ENCODE results near the gene LNX2.
"Not testable (repeated sequence)": the region's sequence is repeated elsewhere in the genome, so short reads cannot be mapped to it uniquely, and the experiment has no call there.

The LNX2 gene

DNA sequence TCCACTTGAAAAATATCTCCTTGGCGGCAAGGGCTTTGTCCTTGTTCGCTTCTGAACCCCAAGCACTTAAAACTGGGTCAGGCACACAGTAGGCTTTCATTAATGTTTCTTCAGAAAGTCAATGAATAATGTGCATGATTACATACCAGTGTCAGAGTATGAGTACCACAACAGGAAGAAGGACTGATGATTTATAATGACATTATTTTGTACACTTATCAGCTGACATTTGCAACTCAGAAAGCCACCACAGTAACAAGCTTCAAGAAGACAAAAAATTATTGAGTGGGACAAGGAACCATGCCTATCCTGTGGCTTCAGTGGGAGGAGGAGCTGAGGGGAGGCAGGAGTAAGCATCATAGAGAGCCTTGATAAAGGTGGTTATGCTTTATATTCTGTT is 11.3 kb upstream of the LNX2 start (continued):
- TF ChIP-seq, protein P1, sequence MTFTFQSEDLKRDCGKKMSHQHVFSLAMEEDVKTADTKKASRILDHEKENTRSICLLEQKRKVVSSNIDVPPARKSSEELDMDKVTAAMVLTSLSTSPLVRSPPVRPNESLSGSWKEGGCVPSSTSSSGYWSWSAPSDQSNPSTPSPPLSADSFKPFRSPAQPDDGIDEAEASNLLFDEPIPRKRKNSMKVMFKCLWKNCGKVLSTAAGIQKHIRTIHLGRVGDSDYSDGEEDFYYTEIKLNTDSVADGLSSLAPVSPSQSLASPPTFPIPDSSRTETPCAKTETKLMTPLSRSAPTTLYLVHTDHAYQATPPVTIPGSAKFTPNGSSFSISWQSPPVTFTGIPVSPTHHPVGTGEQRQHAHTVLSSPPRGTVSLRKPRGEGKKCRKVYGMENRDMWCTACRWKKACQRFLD (tag by site-specific recombination; IDR thresholded peaks at IDR 0.05) = no peak
- TF ChIP-seq ZSCAN16 (tag by site-specific recombination; IDR thresholded peaks at IDR 0.05) = no peak
- TF ChIP-seq, protein P2, sequence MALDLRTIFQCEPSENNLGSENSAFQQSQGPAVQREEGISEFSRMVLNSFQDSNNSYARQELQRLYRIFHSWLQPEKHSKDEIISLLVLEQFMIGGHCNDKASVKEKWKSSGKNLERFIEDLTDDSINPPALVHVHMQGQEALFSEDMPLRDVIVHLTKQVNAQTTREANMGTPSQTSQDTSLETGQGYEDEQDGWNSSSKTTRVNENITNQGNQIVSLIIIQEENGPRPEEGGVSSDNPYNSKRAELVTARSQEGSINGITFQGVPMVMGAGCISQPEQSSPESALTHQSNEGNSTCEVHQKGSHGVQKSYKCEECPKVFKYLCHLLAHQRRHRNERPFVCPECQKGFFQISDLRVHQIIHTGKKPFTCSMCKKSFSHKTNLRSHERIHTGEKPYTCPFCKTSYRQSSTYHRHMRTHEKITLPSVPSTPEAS (tag by site-specific recombination; IDR thresholded peaks at IDR 0.05) = no peak
- TF ChIP-seq, protein P3, sequence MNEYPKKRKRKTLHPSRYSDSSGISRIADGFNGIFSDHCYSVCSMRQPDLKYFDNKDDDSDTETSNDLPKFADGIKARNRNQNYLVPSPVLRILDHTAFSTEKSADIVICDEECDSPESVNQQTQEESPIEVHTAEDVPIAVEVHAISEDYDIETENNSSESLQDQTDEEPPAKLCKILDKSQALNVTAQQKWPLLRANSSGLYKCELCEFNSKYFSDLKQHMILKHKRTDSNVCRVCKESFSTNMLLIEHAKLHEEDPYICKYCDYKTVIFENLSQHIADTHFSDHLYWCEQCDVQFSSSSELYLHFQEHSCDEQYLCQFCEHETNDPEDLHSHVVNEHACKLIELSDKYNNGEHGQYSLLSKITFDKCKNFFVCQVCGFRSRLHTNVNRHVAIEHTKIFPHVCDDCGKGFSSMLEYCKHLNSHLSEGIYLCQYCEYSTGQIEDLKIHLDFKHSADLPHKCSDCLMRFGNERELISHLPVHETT (tag by site-specific recombination; IDR thresholded peaks at IDR 0.05) = no peak

DNA sequence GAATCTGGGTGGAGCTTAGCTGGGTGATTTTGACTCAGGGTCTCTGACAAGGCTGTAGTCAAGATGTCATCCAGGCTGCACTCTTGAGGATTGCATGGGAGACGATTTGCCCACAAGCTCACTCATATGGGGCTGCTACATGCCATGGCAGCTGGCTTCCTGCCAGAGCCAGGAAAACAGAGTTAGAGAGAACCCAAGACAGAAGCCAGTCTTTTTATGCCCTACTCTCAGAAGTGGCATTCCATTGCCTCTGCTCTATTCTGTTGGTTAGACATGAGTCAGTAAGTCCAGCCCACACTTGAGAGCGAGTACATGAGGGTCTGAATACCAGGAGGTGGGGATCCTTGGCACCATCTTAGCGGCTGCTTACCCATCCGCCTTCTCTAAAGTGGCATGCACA is 10.8 kb upstream of the LNX2 start:
- no peaks in the 10 kb centered on the region for H3K4me1 ChIP-seq (ENCODE audit: control insufficient read depth, insufficient read depth, low read length)
- no peak overlapping the region for H3K27ac ChIP-seq (ENCODE audit: extremely low read depth, low read depth, low read length)
- no peak overlapping the region for H3K4me3 ChIP-seq (ENCODE audit: low read depth, low read length)
- H3K36me3 ChIP-seq (ENCODE audit: control insufficient read depth in 2 of 2, insufficient read depth in 1 of 2, low read length in 2 of 2) = peaks cover 0 to 27% of the 10 kb centered on the region in 2 experiments; a peak in 1 of 3 replicates
- ChIA-PET CTCF (interaction anchor here (0.6 kb wide), 1 partner anchor 322 kb away, joined by 3 read pairs; no protein-coding TSS in a partner anchor), POLR2A (no interaction called here)
- no peaks in the 10 kb centered on the region for H3K9me3 ChIP-seq (ENCODE audit: control insufficient read depth, insufficient read depth, low read depth, low read length)
- TF ChIP-seq GLI2 (tag by site-specific recombination; IDR thresholded peaks at IDR 0.05; ENCODE audit: borderline replicate concordance, low read depth) = no peak
- peak; percentile 67; the same call in 1 of the 2 replicates for TF ChIP-seq ZNF350 (tag by site-specific recombination; IDR thresholded peaks at IDR 0.05)

DNA sequence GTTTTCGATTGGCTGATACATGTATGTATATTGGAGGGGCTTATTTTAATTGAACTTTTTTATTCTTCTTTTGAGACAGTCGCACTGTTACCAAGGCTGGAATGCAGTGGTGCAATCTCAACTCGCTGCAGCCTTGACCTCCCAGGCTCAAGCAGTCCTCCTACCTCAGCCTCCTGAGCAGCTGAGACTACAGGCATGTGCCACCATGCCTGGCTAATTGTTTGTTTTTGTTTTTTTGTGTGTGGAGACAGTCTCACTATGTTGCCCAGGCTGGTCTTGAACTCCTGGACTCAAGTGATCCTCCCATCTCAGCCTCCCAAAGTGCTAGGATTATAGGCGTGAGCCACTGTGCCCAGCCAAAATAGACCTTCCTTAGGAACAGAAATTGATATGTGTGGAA is 8.4 kb upstream of the LNX2 start:
- H3K27ac ChIP-seq (ENCODE audit: extremely low read depth, low read depth, low read length); CTCF ChIA-PET; POLR2A ChIA-PET; H3K4me3 ChIP-seq (ENCODE audit: low read depth, low read length); H3K9me3 ChIP-seq (ENCODE audit: control insufficient read depth, insufficient read depth, low read depth, low read length); H3K4me1 ChIP-seq (ENCODE audit: control insufficient read depth, insufficient read depth, low read length): not testable (repeated sequence)
- H3K36me3 ChIP-seq (ENCODE audit: control insufficient read depth in 2 of 2, insufficient read depth in 1 of 2, low read length in 2 of 2) = peaks cover 2 to 45% of the 10 kb centered on the region in 2 experiments; a peak in 2 of 3 replicates

DNA sequence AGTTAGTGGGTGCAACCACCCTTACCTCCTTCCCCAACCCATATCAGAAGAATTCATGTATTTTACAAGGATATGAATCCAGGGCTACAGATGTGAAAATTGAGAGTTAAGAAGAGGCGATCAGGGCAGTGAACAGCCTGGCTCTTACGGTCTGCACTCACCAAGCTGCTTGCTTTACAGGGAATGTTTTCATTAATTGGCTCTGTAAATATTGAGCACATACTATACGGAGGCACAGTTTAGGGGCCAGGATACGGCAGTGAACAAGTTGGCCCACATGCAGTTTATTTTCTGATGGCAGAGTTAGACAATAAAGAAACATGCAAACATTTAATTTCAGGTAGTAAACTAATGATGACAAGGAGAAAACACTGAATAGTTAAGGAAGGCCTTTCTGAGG is 7.8 kb upstream of the LNX2 start:
- ChIA-PET POLR2A (no interaction called here), CTCF (interaction anchor here (0.6 to 0.7 kb wide), 2 partner anchors 14 to 22 kb away, joined by 3 to 4 read pairs; no protein-coding TSS in a partner anchor)
- Histone ChIP-seq H3K36me3 (ENCODE audit: control insufficient read depth in 2 of 2, insufficient read depth in 1 of 2, low read length in 2 of 2) (peaks cover 5 to 50% of the 10 kb centered on the region in 2 experiments; a peak in 2 of 3 replicates), H3K4me3 (ENCODE audit: low read depth, low read length) (no peak overlapping the region), H3K4me1 (ENCODE audit: control insufficient read depth, insufficient read depth, low read length) (no peaks in the 10 kb centered on the region), H3K9me3 (ENCODE audit: control insufficient read depth, insufficient read depth, low read depth, low read length) (no peaks in the 10 kb centered on the region), H3K27ac (ENCODE audit: extremely low read depth, low read depth, low read length) (no peak overlapping the region)
- TF ChIP-seq PRDM1 (tag by site-specific recombination; IDR thresholded peaks at IDR 0.05) = no peak
- no peak for TF ChIP-seq ZNF155 (tag by site-specific recombination; IDR thresholded peaks at IDR 0.05)
- TF ChIP-seq BCL11A (tag by site-specific recombination; IDR thresholded peaks at IDR 0.05; ENCODE audit: low read depth) = no peak
- TF ChIP-seq, protein P4, sequence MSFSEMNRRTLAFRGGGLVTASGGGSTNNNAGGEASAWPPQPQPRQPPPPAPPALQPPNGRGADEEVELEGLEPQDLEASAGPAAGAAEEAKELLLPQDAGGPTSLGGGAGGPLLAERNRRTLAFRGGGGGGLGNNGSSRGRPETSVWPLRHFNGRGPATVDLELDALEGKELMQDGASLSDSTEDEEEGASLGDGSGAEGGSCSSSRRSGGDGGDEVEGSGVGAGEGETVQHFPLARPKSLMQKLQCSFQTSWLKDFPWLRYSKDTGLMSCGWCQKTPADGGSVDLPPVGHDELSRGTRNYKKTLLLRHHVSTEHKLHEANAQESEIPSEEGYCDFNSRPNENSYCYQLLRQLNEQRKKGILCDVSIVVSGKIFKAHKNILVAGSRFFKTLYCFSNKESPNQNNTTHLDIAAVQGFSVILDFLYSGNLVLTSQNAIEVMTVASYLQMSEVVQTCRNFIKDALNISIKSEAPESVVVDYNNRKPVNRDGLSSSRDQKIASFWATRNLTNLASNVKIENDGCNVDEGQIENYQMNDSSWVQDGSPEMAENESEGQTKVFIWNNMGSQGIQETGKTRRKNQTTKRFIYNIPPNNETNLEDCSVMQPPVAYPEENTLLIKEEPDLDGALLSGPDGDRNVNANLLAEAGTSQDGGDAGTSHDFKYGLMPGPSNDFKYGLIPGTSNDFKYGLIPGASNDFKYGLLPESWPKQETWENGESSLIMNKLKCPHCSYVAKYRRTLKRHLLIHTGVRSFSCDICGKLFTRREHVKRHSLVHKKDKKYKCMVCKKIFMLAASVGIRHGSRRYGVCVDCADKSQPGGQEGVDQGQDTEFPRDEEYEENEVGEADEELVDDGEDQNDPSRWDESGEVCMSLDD (tag by site-specific recombination; IDR thresholded peaks at IDR 0.05) = no peak
- TF ChIP-seq, protein P5, sequence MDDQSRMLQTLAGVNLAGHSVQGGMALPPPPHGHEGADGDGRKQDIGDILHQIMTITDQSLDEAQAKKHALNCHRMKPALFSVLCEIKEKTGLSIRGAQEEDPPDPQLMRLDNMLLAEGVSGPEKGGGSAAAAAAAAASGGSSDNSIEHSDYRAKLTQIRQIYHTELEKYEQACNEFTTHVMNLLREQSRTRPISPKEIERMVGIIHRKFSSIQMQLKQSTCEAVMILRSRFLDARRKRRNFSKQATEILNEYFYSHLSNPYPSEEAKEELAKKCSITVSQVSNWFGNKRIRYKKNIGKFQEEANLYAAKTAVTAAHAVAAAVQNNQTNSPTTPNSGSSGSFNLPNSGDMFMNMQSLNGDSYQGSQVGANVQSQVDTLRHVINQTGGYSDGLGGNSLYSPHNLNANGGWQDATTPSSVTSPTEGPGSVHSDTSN (CRISPR knock-in tag; IDR thresholded peaks at IDR 0.05) = no peak
- no peak for TF ChIP-seq ZNF626 (tag by site-specific recombination; IDR thresholded peaks at IDR 0.05)
- TF ChIP-seq ZNF624 (tag by site-specific recombination; IDR thresholded peaks at IDR 0.05) = no peak
- no peak for TF ChIP-seq SETDB1 (IDR thresholded peaks at IDR 0.05; ENCODE audit: insufficient read length, low read length)
- TF ChIP-seq ZNF600 (tag by site-specific recombination; IDR thresholded peaks at IDR 0.05) = no peak
- no peak for TF ChIP-seq YY2 (tag by site-specific recombination; IDR thresholded peaks at IDR 0.05)
- TF ChIP-seq ZNF239 (tag by site-specific recombination; IDR thresholded peaks at IDR 0.05) = no peak
- no peak for TF ChIP-seq ZNF24 (tag by site-specific recombination; IDR thresholded peaks at IDR 0.05)
- TF ChIP-seq, protein P6, sequence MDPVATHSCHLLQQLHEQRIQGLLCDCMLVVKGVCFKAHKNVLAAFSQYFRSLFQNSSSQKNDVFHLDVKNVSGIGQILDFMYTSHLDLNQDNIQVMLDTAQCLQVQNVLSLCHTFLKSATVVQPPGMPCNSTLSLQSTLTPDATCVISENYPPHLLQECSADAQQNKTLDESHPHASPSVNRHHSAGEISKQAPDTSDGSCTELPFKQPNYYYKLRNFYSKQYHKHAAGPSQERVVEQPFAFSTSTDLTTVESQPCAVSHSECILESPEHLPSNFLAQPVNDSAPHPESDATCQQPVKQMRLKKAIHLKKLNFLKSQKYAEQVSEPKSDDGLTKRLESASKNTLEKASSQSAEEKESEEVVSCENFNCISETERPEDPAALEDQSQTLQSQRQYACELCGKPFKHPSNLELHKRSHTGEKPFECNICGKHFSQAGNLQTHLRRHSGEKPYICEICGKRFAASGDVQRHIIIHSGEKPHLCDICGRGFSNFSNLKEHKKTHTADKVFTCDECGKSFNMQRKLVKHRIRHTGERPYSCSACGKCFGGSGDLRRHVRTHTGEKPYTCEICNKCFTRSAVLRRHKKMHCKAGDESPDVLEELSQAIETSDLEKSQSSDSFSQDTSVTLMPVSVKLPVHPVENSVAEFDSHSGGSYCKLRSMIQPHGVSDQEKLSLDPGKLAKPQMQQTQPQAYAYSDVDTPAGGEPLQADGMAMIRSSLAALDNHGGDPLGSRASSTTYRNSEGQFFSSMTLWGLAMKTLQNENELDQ (tag by site-specific recombination; IDR thresholded peaks at IDR 0.05; ENCODE audit: low read depth) = no peak
- no peak for TF ChIP-seq IKZF3 (tag by site-specific recombination; IDR thresholded peaks at IDR 0.05)

Data from HEK293 (cell line).